ENCODE measurements around the gene KCTD12. TPM values are rescaled to one million over a fixed set of nuclear protein-coding genes. Genes with fewer than 3 reads are reported as not detected.

The KCTD12 gene
- total RNA-seq, result 71.0 and 114 TPM in 2 replicates

GRCh38 chr13:76886292-76887075 lies at the start of gene KCTD12:
Gene KCTD12 (minus strand): TSS chr13:76886405. CDS start chr13:76886148, 257 bp downstream.

Other genes with a start within 250 kb of the KCTD12 start
- gene ACOD1, start 62.1 kb upstream of the KCTD12 start, total RNA-seq, result not detected in 2 replicates
- 22.1 and 25.3 TPM in 2 replicates for gene CLN5, start 105.7 kb upstream of the KCTD12 start, total RNA-seq
- gene FBXL3, start 140.8 kb upstream of the KCTD12 start, total RNA-seq, result 46.5 and 57.8 TPM in 2 replicates

All from endothelial cell of coronary artery (primary cell).